Karpas-422 (cell line): ENCODE data around the gene VEPH1. TPM values are rescaled to one million over a fixed set of nuclear protein-coding genes. Genes with fewer than 3 reads are reported as not detected.

Experiments
- DNase-seq: peaks from one replicate; pipeline ENCODE4 v3.0.0-alpha.2; 2015
- H2AFZ ChIP-seq: fragments of 200-600 bp; sonication (generic); 2 replicates; pipeline ENCODE4 v1.6.1; 2014; ENCODE audit warnings: antibody characterized with exemption, low read length, mixed read lengths
- H3K27ac ChIP-seq: fragments of 200-600 bp; sonication (generic); 2 replicates; pipeline ENCODE4 v1.5.1; 2014; ENCODE audit warnings: mild to moderate bottlenecking, low read length, moderate library complexity
- H3K27me3 ChIP-seq: fragments of 200-600 bp; sonication (generic); 2 replicates; pipeline ENCODE4 v1.6.1; 2014; ENCODE audit warnings: low read length, mixed read lengths
- H3K36me3 ChIP-seq: fragments of 200-600 bp; sonication (generic); 2 replicates; pipeline ENCODE4 v1.6.1; 2014; ENCODE audit warnings: low read length, mixed read lengths; ENCODE audit not compliant: insufficient read depth
- H3K4me1 ChIP-seq: fragments of 200-600 bp; sonication (generic); 2 replicates; pipeline ENCODE4 v1.6.1; 2014; ENCODE audit warnings: mild to moderate bottlenecking, low read length, mixed read lengths
- H3K4me2 ChIP-seq: fragments of 200-600 bp; sonication (generic); 2 replicates; pipeline ENCODE4 v1.6.1; 2014; ENCODE audit warnings: low read length, low read depth, mild to moderate bottlenecking; ENCODE audit not compliant: poor library complexity, severe bottlenecking
- H3K4me3 ChIP-seq: fragments of 200-600 bp; sonication (generic); 2 replicates; pipeline ENCODE4 v1.5.1; 2014; ENCODE audit warnings: mild to moderate bottlenecking, antibody characterized with exemption, low read length, mixed read lengths
- H3K79me2 ChIP-seq: fragments of 200-600 bp; sonication (generic); 2 replicates; pipeline ENCODE4 v1.6.1; 2014; ENCODE audit warnings: mild to moderate bottlenecking, low read length, mixed read lengths
- H3K9ac ChIP-seq: fragments of 200-600 bp; sonication (generic); 2 replicates; pipeline ENCODE4 v1.6.0; 2014; ENCODE audit warnings: low read length
- H3K9me2 ChIP-seq: fragments of 200-600 bp; sonication (generic), shearing (Covaris generic); replicated peaks from 2 replicates; pipeline ENCODE4 v1.6.0; 2014; ENCODE audit warnings: mild to moderate bottlenecking, low read length, moderate library complexity; ENCODE audit not compliant: insufficient read depth
- H3K9me3 ChIP-seq: fragments of 300-700, 200-600 bp; sonication (generic); 2 replicates; pipeline ENCODE4 v1.6.1; 2014; ENCODE audit warnings: low read length, mixed read lengths
- H4K20me1 ChIP-seq: fragments of 200-600 bp; sonication (generic); 2 replicates; pipeline ENCODE4 v1.6.1; 2014; ENCODE audit warnings: mild to moderate bottlenecking, antibody characterized with exemption, low read length, low read depth; ENCODE audit not compliant: insufficient read depth
- total RNA-seq: library from RNA; depleted of rRNA; stranded (reverse); fragments of >200 nt; shearing (Covaris generic); gene quantifications from 2 replicates; pipeline ENCODE4 v1.2.3, GENCODE V29; 2014; ENCODE audit warnings: low replicate concordance

Gene VEPH1
- total RNA-seq, 1 experiment from 2014 or later = not detected

GRCh38 chr3:157379525-157380140 is 123.6 kb downstream of the VEPH1 start:
- Histone ChIP-seq H3K4me2 (no peak overlapping the region), H2AFZ (no peak overlapping the region), H3K4me1 (no peaks in the 10 kb centered on the region), H3K9me2 (no peaks in the 10 kb centered on the region), H3K9me3 (no peaks in the 10 kb centered on the region), H4K20me1 (no peaks in the 10 kb centered on the region), H3K27ac (no peak overlapping the region), H3K79me2 (no peaks in the 10 kb centered on the region), H3K36me3 (no peaks in the 10 kb centered on the region), H3K9ac (no peak overlapping the region), H3K27me3 (no peaks in the 10 kb centered on the region), H3K4me3 (no peak overlapping the region)
- no peak for DNase-seq

DNA sequence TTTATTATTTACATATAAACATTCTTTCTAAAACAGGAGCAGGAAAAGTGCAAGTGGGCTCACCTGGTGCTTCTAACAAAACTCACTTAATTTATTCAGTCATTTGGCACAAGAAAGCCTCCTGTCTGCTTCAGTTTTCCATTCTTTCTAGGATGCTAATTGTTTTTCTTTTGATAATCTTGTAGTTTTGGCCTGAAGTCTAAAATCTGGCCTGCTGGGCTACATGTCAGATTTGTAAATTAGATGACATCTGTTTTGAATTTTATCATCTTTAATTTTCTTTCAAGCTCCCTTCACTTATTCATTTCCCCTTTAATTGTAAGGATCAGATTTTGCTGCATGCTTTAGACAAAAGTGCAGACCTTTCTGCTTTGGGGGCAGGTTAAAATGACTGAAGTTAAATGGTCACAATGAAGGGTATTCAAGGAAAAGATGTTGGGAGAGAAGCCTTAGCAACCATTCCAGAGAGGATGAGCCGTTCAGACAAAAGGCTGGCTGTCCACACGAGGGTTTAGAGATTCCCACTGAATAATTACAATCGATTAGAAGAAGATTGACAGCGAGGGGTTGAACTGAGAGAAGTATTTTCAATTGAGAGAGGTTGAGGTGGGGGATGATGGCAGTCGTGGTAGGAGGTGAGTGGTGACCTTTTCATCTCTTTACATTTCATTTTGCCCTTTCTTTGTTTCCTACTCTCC is 126.5 kb downstream of the VEPH1 start:
- Histone ChIP-seq H3K4me1 (no peaks in the 10 kb centered on the region), H3K9ac (no peak overlapping the region), H3K9me3 (no peaks in the 10 kb centered on the region), H3K4me3 (no peak overlapping the region), H4K20me1 (no peaks in the 10 kb centered on the region), H3K36me3 (no peaks in the 10 kb centered on the region), H3K79me2 (no peaks in the 10 kb centered on the region), H3K27me3 (no peaks in the 10 kb centered on the region), H3K27ac (no peak overlapping the region), H3K4me2 (no peak overlapping the region), H2AFZ (no peak overlapping the region), H3K9me2 (no peaks in the 10 kb centered on the region)
- no peak for DNase-seq

- Histone ChIP-seq H3K4me1 (no peaks in the 10 kb centered on the region), H3K27ac (no peak overlapping the region), H3K9ac (no peak overlapping the region), H3K27me3 (no peaks in the 10 kb centered on the region), H4K20me1 (no peaks in the 10 kb centered on the region), H3K9me2 (no peaks in the 10 kb centered on the region), H3K4me3 (no peak overlapping the region), H3K79me2 (no peaks in the 10 kb centered on the region), H3K4me2 (no peak overlapping the region), H2AFZ (no peak overlapping the region), H3K9me3 (no peaks in the 10 kb centered on the region), H3K36me3 (no peaks in the 10 kb centered on the region)
- DNase-seq = no peak
Measured at GRCh38 chr3:157375342-157375986, 127.8 kb downstream of the VEPH1 start.

DNA sequence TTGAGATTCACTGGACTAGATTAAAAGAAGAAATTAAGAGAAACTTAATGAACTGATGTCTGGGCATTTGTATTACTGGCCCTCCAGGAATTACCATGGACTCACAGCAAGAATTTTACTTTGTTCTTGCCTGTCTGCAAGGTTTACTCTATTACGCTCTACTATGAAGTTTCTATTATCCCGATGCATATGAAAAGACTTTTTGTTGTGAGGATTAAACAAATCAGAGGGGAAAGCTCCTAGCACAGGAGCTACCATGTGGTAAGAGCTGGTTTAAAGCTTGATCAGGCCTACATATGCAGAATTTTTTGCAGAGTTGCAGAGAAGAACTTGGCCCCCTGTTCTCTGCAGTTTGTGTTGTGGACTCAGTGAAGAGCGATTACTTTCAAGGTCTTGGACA is 128.3 kb downstream of the VEPH1 start:
- Histone ChIP-seq H3K36me3 (no peaks in the 10 kb centered on the region), H3K9ac (no peak overlapping the region), H3K4me1 (no peaks in the 10 kb centered on the region), H3K27ac (no peak overlapping the region), H4K20me1 (no peaks in the 10 kb centered on the region), H3K9me2 (no peaks in the 10 kb centered on the region), H2AFZ (no peak overlapping the region), H3K27me3 (no peaks in the 10 kb centered on the region), H3K4me2 (no peak overlapping the region), H3K79me2 (no peaks in the 10 kb centered on the region), H3K4me3 (no peak overlapping the region), H3K9me3 (no peaks in the 10 kb centered on the region)
- DNase-seq = no peak

GRCh38 chr3:157373783-157374182 is 129.4 kb downstream of the VEPH1 start:
- H2AFZ ChIP-seq = no peak overlapping the region
- H3K4me1 ChIP-seq = no peaks in the 10 kb centered on the region
- DNase-seq = no peak
- H4K20me1 ChIP-seq = no peaks in the 10 kb centered on the region
- H3K9me2 ChIP-seq = no peaks in the 10 kb centered on the region
- no peak overlapping the region for H3K9ac ChIP-seq
- no peaks in the 10 kb centered on the region for H3K9me3 ChIP-seq
- no peaks in the 10 kb centered on the region for H3K79me2 ChIP-seq
- H3K27ac ChIP-seq = no peak overlapping the region
- H3K27me3 ChIP-seq = no peaks in the 10 kb centered on the region
- no peaks in the 10 kb centered on the region for H3K36me3 ChIP-seq
- no peak overlapping the region for H3K4me2 ChIP-seq
- no peak overlapping the region for H3K4me3 ChIP-seq

DNA sequence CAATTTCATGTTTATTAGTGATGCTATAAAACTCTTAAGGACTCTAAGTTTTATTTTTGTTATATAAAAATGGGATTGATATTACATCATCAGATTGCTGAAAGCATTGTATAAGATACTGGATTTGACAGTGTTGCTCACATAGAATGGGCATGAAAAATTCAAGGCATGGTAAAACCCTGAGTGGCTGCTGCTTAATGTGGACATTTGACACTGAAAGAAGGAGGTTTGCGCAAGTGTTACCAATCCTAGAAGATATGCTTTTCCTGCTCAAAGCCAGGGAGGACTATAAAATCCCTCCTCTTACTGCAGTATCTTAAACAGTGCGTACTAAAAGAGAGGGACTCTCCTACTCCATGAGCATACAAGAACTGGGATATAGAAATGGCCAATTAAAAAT is 132.3 kb downstream of the VEPH1 start:
- Histone ChIP-seq H3K4me2 (no peak overlapping the region), H3K9me3 (no peaks in the 10 kb centered on the region), H2AFZ (no peak overlapping the region), H3K4me1 (no peaks in the 10 kb centered on the region), H3K9ac (no peak overlapping the region), H4K20me1 (no peaks in the 10 kb centered on the region), H3K27me3 (no peaks in the 10 kb centered on the region), H3K36me3 (no peaks in the 10 kb centered on the region), H3K9me2 (no peaks in the 10 kb centered on the region), H3K27ac (no peak overlapping the region), H3K4me3 (no peak overlapping the region), H3K79me2 (no peaks in the 10 kb centered on the region)
- no peak for DNase-seq

- Histone ChIP-seq H3K9ac (no peak overlapping the region), H3K27ac (no peak overlapping the region), H2AFZ (no peak overlapping the region), H3K36me3 (no peaks in the 10 kb centered on the region), H3K79me2 (no peaks in the 10 kb centered on the region), H3K4me3 (no peak overlapping the region), H3K9me2 (no peaks in the 10 kb centered on the region), H4K20me1 (no peaks in the 10 kb centered on the region), H3K27me3 (no peaks in the 10 kb centered on the region), H3K9me3 (no peaks in the 10 kb centered on the region), H3K4me1 (no peaks in the 10 kb centered on the region), H3K4me2 (no peak overlapping the region)
- no peak for DNase-seq
Measured at GRCh38 chr3:157369727-157370421, 133.3 kb downstream of the VEPH1 start.

- no peaks in the 10 kb centered on the region for H3K9me2 ChIP-seq
- no peak for DNase-seq
- no peaks in the 10 kb centered on the region for H3K79me2 ChIP-seq
- H3K9me3 ChIP-seq = no peaks in the 10 kb centered on the region
- no peaks in the 10 kb centered on the region for H3K27me3 ChIP-seq
- H4K20me1 ChIP-seq = no peaks in the 10 kb centered on the region
- no peak overlapping the region for H3K4me3 ChIP-seq
- H2AFZ ChIP-seq = no peak overlapping the region
- H3K36me3 ChIP-seq = no peaks in the 10 kb centered on the region
- no peak overlapping the region for H3K9ac ChIP-seq
- no peaks in the 10 kb centered on the region for H3K4me1 ChIP-seq
- no peak overlapping the region for H3K27ac ChIP-seq
- H3K4me2 ChIP-seq = no peak overlapping the region
Measured at GRCh38 chr3:157368171-157368570, 135.0 kb downstream of the VEPH1 start.
